K562 (cell line): ENCODE measurements around the gene CCDC50. TPM values are rescaled to one million over a fixed set of nuclear protein-coding genes. Genes with fewer than 3 reads are reported as not detected.
A peak's percentile ranks its signal among the peaks of the same experiment; 100 is the strongest.

Experiments
- ATAC-seq: fragments of 200-7000 bp; cut with Tn5 transposase; 3 replicates; pipeline ENCODE4 v1.9.1; 2020; ENCODE audit warnings: moderate library complexity
- BruUV-seq: library from RNA; stranded (reverse); fragments of 400-500 nt; replicated peaks from 2 replicates; lab custom pipeline; 2021; lab: Mats Ljungman, UMichigan
- CTCF ChIA-PET: fragments of 300-600 bp; formaldehyde crosslinking; extraction: SDS; loops from one replicate; lab custom pipeline; 2021; ENCODE audit warnings: low intra/inter-chr PET ratio; lab: Yijun Ruan, JAX
- POLR2A ChIA-PET: fragments of 300-600, 350-650 bp; sonication (Branson Sonifier 250); formaldehyde crosslinking; extraction: SDS; loops from one replicate; lab custom pipeline; 2021; ENCODE audit warnings: antibody characterized with exemption, inconsistent platforms; lab: Yijun Ruan, JAX
- DNase-seq, 4 experiments: peaks; one replicate each; pipeline versions ENCODE4 v3.0.0 to v3.0.0-alpha.2; 2011 to 2018; ENCODE audit warnings: low spot score in 3 of 4, mixed read lengths in 3 of 4; ENCODE audit errors: extremely low read depth in 1 of 4
- FAIRE-seq: peaks from 2 replicates; lab custom pipeline; 2011; peaks lifted over from hg19 to GRCh38; lab: Jason Lieb, UNC
- H2AFZ ChIP-seq: 2 replicates; pipeline ENCODE4 v1.6.0; 2011; ENCODE audit warnings: low read depth, low read length, control low read depth, inconsistent platforms
- H3K27ac ChIP-seq: fragments of 200-600 bp; 3 replicates; pipeline ENCODE4 v1.8.0; 2011; ENCODE audit warnings: low read depth, mild to moderate bottlenecking, control low read depth, inconsistent platforms, low read length, moderate library complexity, mixed read lengths; ENCODE audit errors: extremely low read depth
- H3K27me3 ChIP-seq, 2 experiments: fragments of 300-600 bp in 1 of 2; 2 replicates in 1 of 2; 3 replicates in 1 of 2; pipeline versions ENCODE4 v1.6.0 to v1.8.0; 2011; ENCODE audit warnings: inconsistent platforms in 2 of 2, low read length in 2 of 2, mild to moderate bottlenecking in 1 of 2, mixed read lengths in 1 of 2, moderate library complexity in 1 of 2; ENCODE audit not compliant: control insufficient read depth in 2 of 2, insufficient read depth in 2 of 2
- H3K36me3 ChIP-seq: fragments of 300-600 bp; 3 replicates; pipeline ENCODE4 v1.8.0; 2011; ENCODE audit warnings: mild to moderate bottlenecking, low read length, inconsistent platforms; ENCODE audit not compliant: control insufficient read depth, insufficient read depth
- H3K4me1 ChIP-seq, 2 experiments: fragments of 200-600 bp in 1 of 2; replicated peaks in 1 of 2; 2 replicates in 1 of 2; 3 replicates in 1 of 2; pipeline versions ENCODE4 v1.5.1 to v1.8.0; 2011; ENCODE audit warnings: inconsistent platforms in 2 of 2, low read length in 2 of 2, mild to moderate bottlenecking in 1 of 2, mixed read lengths in 1 of 2, moderate library complexity in 1 of 2; ENCODE audit not compliant: control insufficient read depth in 2 of 2, insufficient read depth in 2 of 2
- H3K4me2 ChIP-seq: 2 replicates; pipeline ENCODE4 v1.6.1; 2011; ENCODE audit warnings: low read length, control low read depth, inconsistent platforms, mixed read lengths; ENCODE audit not compliant: insufficient read depth
- H3K4me3 ChIP-seq: fragments of 200-600 bp; sonication (generic), shearing (Covaris generic); 2 replicates; pipeline ENCODE4 v1.5.1; 2016; ENCODE audit warnings: control low read depth, inconsistent platforms
- H3K79me2 ChIP-seq: fragments of 200-600 bp; 3 replicates; pipeline ENCODE4 v1.8.0; 2011; ENCODE audit warnings: low read length, inconsistent platforms; ENCODE audit not compliant: control insufficient read depth, insufficient read depth
- H3K9ac ChIP-seq, 2 experiments: 2 replicates each; pipeline versions ENCODE4 v1.6.0 to v1.6.1; 2011; ENCODE audit warnings: low read depth in 2 of 2, low read length in 2 of 2, control low read depth in 1 of 2, inconsistent platforms in 1 of 2, mild to moderate bottlenecking in 1 of 2, mixed read lengths in 1 of 2; ENCODE audit not compliant: insufficient read depth in 1 of 2
- H3K9me1 ChIP-seq: one replicate; pipeline ENCODE4 v1.6.0; 2011; ENCODE audit warnings: inconsistent platforms, mild to moderate bottlenecking, low read length, moderate library complexity; ENCODE audit not compliant: control insufficient read depth, insufficient read depth
- H3K9me3 ChIP-seq: replicated peaks from 2 replicates; pipeline ENCODE4 v1.5.1; 2011; ENCODE audit warnings: low read depth, low read length, inconsistent platforms; ENCODE audit not compliant: control insufficient read depth, insufficient read depth
- H4K20me1 ChIP-seq: replicated peaks from 2 replicates; pipeline ENCODE4 v1.6.1; 2011; ENCODE audit warnings: low read length, inconsistent platforms, mixed read lengths; ENCODE audit not compliant: control insufficient read depth, insufficient read depth
- EP300 ChIP-seq: IDR thresholded peaks from 2 replicates; pipeline ENCODE4 v1.6.1; 2012; ENCODE audit warnings: low read length, improper control_type of control experiment
- ETV1 ChIP-seq: fragments of 450-650 bp; conservative IDR thresholded peaks from 2 replicates; pipeline ENCODE4 v1.6.1; 2016; ENCODE audit warnings: missing genetic modification characterization, control low read depth, low read depth, missing compliant biosample characterization
- FOXA3 ChIP-seq, 2 experiments: fragments of 450-650 bp in 1 of 2; sonication (generic) in 1 of 2; formaldehyde crosslinking; IDR thresholded peaks in 1 of 2; conservative IDR thresholded peaks in 1 of 2; 2 replicates each; pipeline versions ENCODE4 v1.4.0 to v1.8.0; 2020 to 2022; ENCODE audit warnings: mild to moderate bottlenecking in 2 of 2, missing genetic modification reagents in 1 of 2
- HMGN3 ChIP-seq: IDR thresholded peaks from 2 replicates; pipeline ENCODE4 v1.6.1; 2011; ENCODE audit warnings: borderline replicate concordance, low read depth, mild to moderate bottlenecking, mixed read lengths, low read length; ENCODE audit not compliant: insufficient read length; ENCODE audit errors: extremely low read depth
- NFIX ChIP-seq: fragments of 250-450 bp; sonication (Bioruptor Pico); IDR thresholded peaks from 2 replicates; pipeline ENCODE4 v1.4.0; 2020; ENCODE audit warnings: low read depth, mild to moderate bottlenecking, moderate library complexity
- PHF8 ChIP-seq: fragments of 200-600 bp; sonication (generic); IDR thresholded peaks from 2 replicates; pipeline ENCODE4 v1.6.1; 2012; ENCODE audit warnings: mixed run types, mild to moderate bottlenecking, inconsistent platforms, low read length, moderate library complexity, borderline replicate concordance
- PYGO2 ChIP-seq: fragments of 450-650 bp; IDR thresholded peaks from 2 replicates; pipeline ENCODE4 v1.6.1; 2016; ENCODE audit warnings: mild to moderate bottlenecking, missing genetic modification characterization, moderate library complexity, missing compliant biosample characterization
- RBFOX2 ChIP-seq: fragments of 200-400 bp; formaldehyde crosslinking; IDR thresholded peaks from 2 replicates; pipeline ENCODE4 v1.6.1; 2017; ENCODE audit warnings: low read depth, mild to moderate bottlenecking, low read length, moderate library complexity
- ZC3H8 ChIP-seq: fragments of 450-650 bp; IDR thresholded peaks from 2 replicates; pipeline ENCODE4 v1.6.1; 2017
- ZNF324 ChIP-seq: fragments of 250-450 bp; sonication (Bioruptor Pico); IDR thresholded peaks from 2 replicates; pipeline ENCODE4 v1.4.0; 2020; ENCODE audit warnings: mild to moderate bottlenecking
- ZNF644 ChIP-seq: fragments of 200-800 bp; sonication (Bioruptor generic); IDR thresholded peaks from 2 replicates; pipeline ENCODE4 v1.6.1; 2016; ENCODE audit warnings: low read depth, missing genetic modification characterization, missing compliant biosample characterization
- WGBS: fragments of 100-300 bp; shearing (Covaris generic); methylation state at CpG from one replicate; pipeline ENCODE4 v1.1.6; 2016; ENCODE audit warnings: low coverage, mixed read lengths; ENCODE audit not compliant: insufficient coverage; ENCODE audit errors: missing lambda C conversion rate; 5-methylcytosine and 5-hydroxymethylcytosine counted together
- in situ Hi-C: fragments of 300-500 bp; cut with MboI; formaldehyde crosslinking; loops from 4 replicates; pipeline ENCODE4 v1.15.0; 2018; ENCODE audit warnings: inconsistent platforms, mixed read lengths
- intact Hi-C: fragments of 100-400 bp; cut with micrococcal nuclease; formaldehyde crosslinking; loops from 2 replicates; pipeline ENCODE4 v1.14.2; 2022
- polyA plus RNA-seq, 8 experiments: library from polyadenylated mRNA; depleted of rRNA in 4 of 8; stranded (reverse) in 5 of 8; unstranded in 3 of 8; fragments of >200 nt; fragmentation: Nextera tagmentation in 2 of 8; fragmentation: Illumina TruSeq in 1 of 8; extraction: Ambion mirVana in 2 of 8; extraction: Trizol in 1 of 8; gene quantifications; 2 replicates each; pipeline versions ENCODE4 v1.2.1 to v1.2.3, GENCODE V29; 2011 to 2014; ENCODE audit warnings: inconsistent platforms in 1 of 8, missing spikeins in 1 of 8
- total RNA-seq, 7 experiments: library from RNA; depleted of rRNA in 6 of 7; stranded (reverse); fragments of >200 nt in 6 of 7; fragmentation: Illumina TruSeq in 2 of 7; extraction: Trizol in 2 of 7; gene quantifications; 2 replicates each; pipeline versions ENCODE4 v1.2.1 to v1.2.3, GENCODE V29; 2011 to 2021; ENCODE audit warnings: low replicate concordance in 1 of 7

CCDC50 gene
- total and polyA plus RNA-seq, 9 of the 15 experiments (the other 6 are each of a cell fraction or from before 2014, with no cell fraction given), result 8.4 to 63.4 (median 40.4) TPM

DNA sequence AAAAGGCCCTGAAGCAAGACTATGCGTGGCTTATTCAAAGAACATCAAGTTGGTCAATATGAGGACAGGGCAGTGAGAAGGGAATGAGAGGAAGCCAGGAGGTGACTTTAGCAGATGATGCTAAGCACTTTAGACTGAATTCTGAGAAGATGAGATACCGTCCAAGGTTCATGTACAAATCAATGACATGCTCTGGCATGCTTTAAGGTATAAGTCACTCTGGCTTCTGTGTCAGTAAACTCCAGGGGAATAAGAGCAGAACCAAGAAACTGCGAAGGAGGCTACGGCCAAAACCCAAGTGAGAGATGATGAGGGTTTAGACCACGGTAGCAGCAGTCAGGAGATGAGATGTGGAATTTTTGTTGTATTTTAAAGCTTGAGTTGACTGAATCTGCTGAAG lies 8.9 kb upstream of the CCDC50 start:
- no peak overlapping the region for H3K4me3 ChIP-seq
- no peaks in the 10 kb centered on the region for H3K9me3 ChIP-seq
- H3K36me3 ChIP-seq, result no peaks in the 10 kb centered on the region
- H3K79me2 ChIP-seq, result no peaks in the 10 kb centered on the region
- no TSS peak for BruUV-seq
- ChIA-PET CTCF (no interaction called here), POLR2A (interaction anchor here (1.3 kb wide), 1 partner anchor 12 kb away, joined by 4 read pairs; no protein-coding TSS in a partner anchor)
- 10% methylated on average over 5 of the region's 5 CpGs for WGBS
- TF ChIP-seq RBFOX2 (no peak), PHF8 (no peak), ZC3H8 (no peak), ZNF644 (no peak), ZNF324 (CRISPR knock-in tag) (no peak)
- no peak overlapping the region for H3K9ac ChIP-seq
- no peak overlapping the region for H2AFZ ChIP-seq
- no peak for FAIRE-seq
- DNase-seq, result no peak
- no peak for ATAC-seq
- peaks cover 0 to 7% of the 10 kb centered on the region in 2 experiments; a peak in 2 of 5 replicates for H3K4me1 ChIP-seq
- peaks cover 0 to 7% of the 10 kb centered on the region in 2 experiments; a peak in 2 of 5 replicates for H3K27me3 ChIP-seq
- no peak overlapping the region for H3K27ac ChIP-seq
- in situ Hi-C loops, result no loop called here
- H4K20me1 ChIP-seq, result no peaks in the 10 kb centered on the region
- H3K9me1 ChIP-seq, result no peaks in the 10 kb centered on the region
- no peak overlapping the region for H3K4me2 ChIP-seq
- intact Hi-C loops, result no loop called here

DNA sequence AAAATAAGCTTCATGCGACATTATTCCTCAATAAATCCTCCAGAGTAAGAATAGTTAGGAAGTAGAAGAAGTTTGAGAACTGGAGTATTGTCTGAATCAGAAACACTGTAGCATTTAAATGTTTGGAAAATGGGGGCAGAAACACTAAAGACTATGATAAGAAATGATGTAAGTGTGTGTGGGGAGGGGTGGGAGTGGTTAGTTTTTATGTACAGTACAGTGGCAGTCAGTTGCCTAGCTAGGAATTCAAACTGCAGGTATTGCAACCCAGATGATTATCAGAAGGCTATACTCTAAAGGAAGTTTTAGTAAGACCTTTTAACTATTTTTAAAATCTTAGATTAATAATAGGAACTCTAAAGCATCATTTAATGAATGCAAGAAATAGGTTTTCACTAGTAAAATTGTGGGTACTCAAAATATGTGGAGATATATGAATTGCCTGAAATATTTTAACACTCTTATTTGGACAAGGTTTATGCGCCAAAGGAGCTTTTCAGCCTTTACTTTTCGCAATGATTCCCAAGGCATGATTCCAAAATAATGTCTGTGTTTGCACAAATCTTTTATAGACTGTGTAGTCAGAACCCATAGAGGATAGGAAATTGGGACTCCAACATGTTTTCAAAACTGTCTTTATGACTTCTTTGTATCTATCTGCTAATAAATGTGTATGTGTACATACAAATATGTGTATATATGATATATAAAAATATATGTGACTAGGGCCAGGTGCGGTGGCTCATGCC lies 8.0 kb upstream of the CCDC50 start:
- WGBS, result 14% methylated on average over 4 of the region's 4 CpGs
- Histone ChIP-seq H4K20me1 (no peaks in the 10 kb centered on the region), H3K27ac (no peak overlapping the region), H3K4me2 (no peak overlapping the region), H3K4me1 (peaks cover 0 to 7% of the 10 kb centered on the region in 2 experiments; a peak in 2 of 5 replicates), H3K4me3 (no peak overlapping the region), H3K9me1 (no peaks in the 10 kb centered on the region), H3K9ac (no peak overlapping the region), H3K27me3 (peaks cover 0 to 7% of the 10 kb centered on the region in 2 experiments; a peak in 2 of 5 replicates), H3K9me3 (no peaks in the 10 kb centered on the region), H3K36me3 (no peaks in the 10 kb centered on the region), H2AFZ (no peak overlapping the region), H3K79me2 (no peaks in the 10 kb centered on the region)
- BruUV-seq, result no TSS peak
- ChIA-PET POLR2A (interaction anchor here (1.3 kb wide), 1 partner anchor 12 kb away, joined by 4 read pairs; no protein-coding TSS in a partner anchor), CTCF (no interaction called here)
- DNase-seq (no peak), FAIRE-seq (no peak), ATAC-seq (peak; percentile 70)
- in situ Hi-C loops, result no loop called here
- intact Hi-C loops, result no loop called here
- TF ChIP-seq HMGN3 (no peak), NFIX (CRISPR knock-in tag) (no peak), ETV1 (tag) (no peak), EP300 (no peak), FOXA3 (CRISPR knock-in tag; conservative IDR thresholded peaks at IDR 0.05 in 1 of 2, IDR thresholded peaks at IDR 0.05 in 1 of 2) (no peak), PYGO2 (no peak)
